HCT116 (cell line): ENCODE measurements around the gene ITGAL.
"Not testable (repeated sequence)": the region's sequence is repeated elsewhere in the genome, so short reads cannot be mapped to it uniquely, and the experiment has no call there.

Experiments used
- CEBPB ChIP-seq: IDR thresholded peaks from 2 replicates; pipeline ENCODE4 v1.6.1; 2012; ENCODE audit warnings: low read depth
- CTCF ChIP-seq, 3 experiments: fragments of 200-600 bp in 1 of 3; sonication (generic) in 1 of 3; IDR thresholded peaks in 2 of 3; conservative IDR thresholded peaks in 1 of 3; 2 replicates each; pipeline ENCODE4 v1.5.1; 2012 to 2017; ENCODE audit warnings: low read depth in 2 of 3, low read length in 2 of 3, antibody characterized with exemption in 1 of 3, borderline replicate concordance in 1 of 3, control low read depth in 1 of 3, mild to moderate bottlenecking in 1 of 3, mixed read lengths in 1 of 3, mixed run types in 1 of 3, moderate library complexity in 1 of 3; ENCODE audit not compliant: insufficient read depth in 1 of 3
- EZH2phosphoT487 ChIP-seq: fragments of 200-600 bp; IDR thresholded peaks from 2 replicates; pipeline ENCODE4 v1.6.1; 2018; ENCODE audit warnings: antibody characterized with exemption, borderline replicate concordance
- JUND ChIP-seq: IDR thresholded peaks from 2 replicates; pipeline ENCODE4 v1.6.1; 2012
- POLR2A ChIP-seq: IDR thresholded peaks from 2 replicates; pipeline ENCODE4 v1.7.0; 2011; ENCODE audit warnings: borderline replicate concordance; ENCODE audit not compliant: insufficient read depth, insufficient read length; ENCODE audit errors: extremely low read depth
- POLR2AphosphoS5 ChIP-seq: IDR thresholded peaks from 2 replicates; pipeline ENCODE4 v1.6.1; 2011; ENCODE audit warnings: mild to moderate bottlenecking, low read depth, low read length, moderate library complexity
- TCF7L2 ChIP-seq: IDR thresholded peaks from 2 replicates; pipeline ENCODE4 v1.7.0; 2011; ENCODE audit warnings: borderline replicate concordance, inconsistent platforms; ENCODE audit not compliant: insufficient read depth, insufficient read length; ENCODE audit errors: extremely low read depth
- ZFX ChIP-seq: fragments of 450-650 bp; IDR thresholded peaks from 2 replicates; pipeline ENCODE4 v1.6.1; 2017
- ZNF274 ChIP-seq: fragments of 200-500 bp; sonication (Bioruptor generic); IDR thresholded peaks from 2 replicates; pipeline ENCODE4 v1.6.1; 2014; ENCODE audit warnings: mild to moderate bottlenecking, low read depth, low read length, inconsistent platforms

- TF ChIP-seq CTCF (IDR thresholded peaks at IDR 0.05 in 2 of 3, conservative IDR thresholded peaks at IDR 0.05 in 1 of 3; ENCODE audit: borderline replicate concordance in 1 of 3, insufficient read depth in 1 of 3, low read depth in 2 of 3, low read length in 2 of 3); TCF7L2; EZH2phosphoT487; ZNF274; JUND; ZFX; POLR2A; POLR2AphosphoS5; CEBPB: not testable (repeated sequence)
These were observed 5.2 kb downstream of the ITGAL start for GRCh38 chr16:30477773-30478172.
